K562 (cell line): ENCODE results near the gene NVL. TPM values are rescaled to one million over a fixed set of nuclear protein-coding genes. Genes with fewer than 3 reads are reported as not detected.

Source experiments
- ATAC-seq: fragments of 200-7000 bp; cut with Tn5 transposase; 3 replicates; pipeline ENCODE4 v1.9.1; 2020; ENCODE audit warnings: moderate library complexity
- BruUV-seq: library from RNA; stranded (reverse); fragments of 400-500 nt; replicated peaks from 2 replicates; lab custom pipeline; 2021; lab: Mats Ljungman, UMichigan
- CTCF ChIA-PET: fragments of 300-600 bp; formaldehyde crosslinking; extraction: SDS; loops from one replicate; lab custom pipeline; 2021; ENCODE audit warnings: low intra/inter-chr PET ratio; lab: Yijun Ruan, JAX
- POLR2A ChIA-PET: fragments of 300-600, 350-650 bp; sonication (Branson Sonifier 250); formaldehyde crosslinking; extraction: SDS; loops from one replicate; lab custom pipeline; 2021; ENCODE audit warnings: antibody characterized with exemption, inconsistent platforms; lab: Yijun Ruan, JAX
- DNase-seq, 4 experiments: peaks; one replicate each; pipeline versions ENCODE4 v3.0.0 to v3.0.0-alpha.2; 2011 to 2018; ENCODE audit warnings: low spot score in 3 of 4, mixed read lengths in 3 of 4; ENCODE audit errors: extremely low read depth in 1 of 4
- FAIRE-seq: peaks from 2 replicates; lab custom pipeline; 2011; peaks lifted over from hg19 to GRCh38; lab: Jason Lieb, UNC
- H2AFZ ChIP-seq: 2 replicates; pipeline ENCODE4 v1.6.0; 2011; ENCODE audit warnings: low read depth, low read length, control low read depth, inconsistent platforms
- H3K27ac ChIP-seq: fragments of 200-600 bp; 3 replicates; pipeline ENCODE4 v1.8.0; 2011; ENCODE audit warnings: low read depth, mild to moderate bottlenecking, control low read depth, inconsistent platforms, low read length, moderate library complexity, mixed read lengths; ENCODE audit errors: extremely low read depth
- H3K27me3 ChIP-seq, 2 experiments: fragments of 300-600 bp in 1 of 2; 2 replicates in 1 of 2; 3 replicates in 1 of 2; pipeline versions ENCODE4 v1.6.0 to v1.8.0; 2011; ENCODE audit warnings: inconsistent platforms in 2 of 2, low read length in 2 of 2, mild to moderate bottlenecking in 1 of 2, mixed read lengths in 1 of 2, moderate library complexity in 1 of 2; ENCODE audit not compliant: control insufficient read depth in 2 of 2, insufficient read depth in 2 of 2
- H3K36me3 ChIP-seq: fragments of 300-600 bp; 3 replicates; pipeline ENCODE4 v1.8.0; 2011; ENCODE audit warnings: mild to moderate bottlenecking, low read length, inconsistent platforms; ENCODE audit not compliant: control insufficient read depth, insufficient read depth
- H3K4me1 ChIP-seq, 2 experiments: fragments of 200-600 bp in 1 of 2; replicated peaks in 1 of 2; 2 replicates in 1 of 2; 3 replicates in 1 of 2; pipeline versions ENCODE4 v1.5.1 to v1.8.0; 2011; ENCODE audit warnings: inconsistent platforms in 2 of 2, low read length in 2 of 2, mild to moderate bottlenecking in 1 of 2, mixed read lengths in 1 of 2, moderate library complexity in 1 of 2; ENCODE audit not compliant: control insufficient read depth in 2 of 2, insufficient read depth in 2 of 2
- H3K4me2 ChIP-seq: 2 replicates; pipeline ENCODE4 v1.6.1; 2011; ENCODE audit warnings: low read length, control low read depth, inconsistent platforms, mixed read lengths; ENCODE audit not compliant: insufficient read depth
- H3K4me3 ChIP-seq: fragments of 200-600 bp; sonication (generic), shearing (Covaris generic); 2 replicates; pipeline ENCODE4 v1.5.1; 2016; ENCODE audit warnings: control low read depth, inconsistent platforms
- H3K79me2 ChIP-seq: fragments of 200-600 bp; 3 replicates; pipeline ENCODE4 v1.8.0; 2011; ENCODE audit warnings: low read length, inconsistent platforms; ENCODE audit not compliant: control insufficient read depth, insufficient read depth
- H3K9ac ChIP-seq, 2 experiments: 2 replicates each; pipeline versions ENCODE4 v1.6.0 to v1.6.1; 2011; ENCODE audit warnings: low read depth in 2 of 2, low read length in 2 of 2, control low read depth in 1 of 2, inconsistent platforms in 1 of 2, mild to moderate bottlenecking in 1 of 2, mixed read lengths in 1 of 2; ENCODE audit not compliant: insufficient read depth in 1 of 2
- H3K9me1 ChIP-seq: one replicate; pipeline ENCODE4 v1.6.0; 2011; ENCODE audit warnings: inconsistent platforms, mild to moderate bottlenecking, low read length, moderate library complexity; ENCODE audit not compliant: control insufficient read depth, insufficient read depth
- H3K9me3 ChIP-seq: replicated peaks from 2 replicates; pipeline ENCODE4 v1.5.1; 2011; ENCODE audit warnings: low read depth, low read length, inconsistent platforms; ENCODE audit not compliant: control insufficient read depth, insufficient read depth
- H4K20me1 ChIP-seq: replicated peaks from 2 replicates; pipeline ENCODE4 v1.6.1; 2011; ENCODE audit warnings: low read length, inconsistent platforms, mixed read lengths; ENCODE audit not compliant: control insufficient read depth, insufficient read depth
- ELF4 ChIP-seq: fragments of 450-650 bp; formaldehyde crosslinking; IDR thresholded peaks from 2 replicates; pipeline ENCODE4 v1.4.0; 2022; ENCODE audit warnings: missing genetic modification characterization
- IRF9 ChIP-seq: fragments of 450-650 bp; IDR thresholded peaks from 2 replicates; pipeline ENCODE4 v1.6.1; 2016; ENCODE audit warnings: missing biosample characterization, missing genetic modification characterization
- KLF1 ChIP-seq: fragments of 450-650 bp; IDR thresholded peaks from 2 replicates; pipeline ENCODE4 v1.6.1; 2016; ENCODE audit warnings: missing genetic modification characterization, missing compliant biosample characterization
- LARP7 ChIP-seq: fragments of 450-650 bp; IDR thresholded peaks from 2 replicates; pipeline ENCODE4 v1.6.1; 2016
- POLR2AphosphoS5 ChIP-seq: IDR thresholded peaks from 2 replicates; pipeline ENCODE4 v1.6.1; 2011; ENCODE audit warnings: mild to moderate bottlenecking, low read depth, low read length, moderate library complexity; ENCODE audit not compliant: control insufficient read depth, insufficient read depth
- RNF2 ChIP-seq: sonication (generic); IDR thresholded peaks from 2 replicates; pipeline ENCODE4 v1.6.1; 2016
- SMARCA5 ChIP-seq: fragments of 450-650 bp; IDR thresholded peaks from 2 replicates; pipeline ENCODE4 v1.6.1; 2016
- STAG1 ChIP-seq: sonication (generic); formaldehyde crosslinking; IDR thresholded peaks from 2 replicates; pipeline ENCODE4 v1.5.0; 2020; ENCODE audit warnings: missing genetic modification reagents, borderline replicate concordance
- TAF7 ChIP-seq: fragments of 450-650 bp; IDR thresholded peaks from 2 replicates; pipeline ENCODE4 v1.6.1; 2016; ENCODE audit warnings: missing genetic modification characterization, missing compliant biosample characterization
- TAL1 ChIP-seq: fragments of 450-650 bp; IDR thresholded peaks from 2 replicates; pipeline ENCODE4 v1.6.1; 2016; ENCODE audit warnings: mild to moderate bottlenecking
- ZBED1 ChIP-seq: IDR thresholded peaks from 2 replicates; pipeline ENCODE4 v1.6.1; 2014
- ZBTB11 ChIP-seq, 3 experiments: fragments of 200-800 bp in 1 of 3; fragments of 250-450 bp in 1 of 3; fragments of 450-650 bp in 1 of 3; sonication (Bioruptor Pico) in 1 of 3; sonication (Bioruptor generic) in 1 of 3; formaldehyde crosslinking in 1 of 3; IDR thresholded peaks; 2 replicates each; pipeline versions ENCODE4 v1.6.1 to v1.8.0; 2016 to 2022; ENCODE audit warnings: mild to moderate bottlenecking in 2 of 3, missing genetic modification characterization in 2 of 3, missing compliant biosample characterization in 1 of 3, moderate library complexity in 1 of 3
- ZNF197 ChIP-seq: fragments of 200-800 bp; sonication (Bioruptor generic); IDR thresholded peaks from 2 replicates; pipeline ENCODE4 v1.6.1; 2016; ENCODE audit warnings: low read depth, missing genetic modification characterization, missing compliant biosample characterization
- WGBS: fragments of 100-300 bp; shearing (Covaris generic); methylation state at CpG from one replicate; pipeline ENCODE4 v1.1.6; 2016; ENCODE audit warnings: low coverage, mixed read lengths; ENCODE audit not compliant: insufficient coverage; ENCODE audit errors: missing lambda C conversion rate; 5-methylcytosine and 5-hydroxymethylcytosine counted together
- in situ Hi-C: fragments of 300-500 bp; cut with MboI; formaldehyde crosslinking; loops from 4 replicates; pipeline ENCODE4 v1.15.0; 2018; ENCODE audit warnings: inconsistent platforms, mixed read lengths
- intact Hi-C: fragments of 100-400 bp; cut with micrococcal nuclease; formaldehyde crosslinking; loops from 2 replicates; pipeline ENCODE4 v1.14.2; 2022
- polyA plus RNA-seq, 8 experiments: library from polyadenylated mRNA; depleted of rRNA in 4 of 8; stranded (reverse) in 5 of 8; unstranded in 3 of 8; fragments of >200 nt; fragmentation: Nextera tagmentation in 2 of 8; fragmentation: Illumina TruSeq in 1 of 8; extraction: Ambion mirVana in 2 of 8; extraction: Trizol in 1 of 8; gene quantifications; 2 replicates each; pipeline versions ENCODE4 v1.2.1 to v1.2.3, GENCODE V29; 2011 to 2014; ENCODE audit warnings: inconsistent platforms in 1 of 8, missing spikeins in 1 of 8
- total RNA-seq, 7 experiments: library from RNA; depleted of rRNA in 6 of 7; stranded (reverse); fragments of >200 nt in 6 of 7; fragmentation: Illumina TruSeq in 2 of 7; extraction: Trizol in 2 of 7; gene quantifications; 2 replicates each; pipeline versions ENCODE4 v1.2.1 to v1.2.3, GENCODE V29; 2011 to 2021; ENCODE audit warnings: low replicate concordance in 1 of 7

The NVL gene
- total and polyA plus RNA-seq, 9 of the 15 experiments (the other 6 are each of a cell fraction or from before 2014, with no cell fraction given): 32.5 to 86.6 (median 62.9) TPM

DNA sequence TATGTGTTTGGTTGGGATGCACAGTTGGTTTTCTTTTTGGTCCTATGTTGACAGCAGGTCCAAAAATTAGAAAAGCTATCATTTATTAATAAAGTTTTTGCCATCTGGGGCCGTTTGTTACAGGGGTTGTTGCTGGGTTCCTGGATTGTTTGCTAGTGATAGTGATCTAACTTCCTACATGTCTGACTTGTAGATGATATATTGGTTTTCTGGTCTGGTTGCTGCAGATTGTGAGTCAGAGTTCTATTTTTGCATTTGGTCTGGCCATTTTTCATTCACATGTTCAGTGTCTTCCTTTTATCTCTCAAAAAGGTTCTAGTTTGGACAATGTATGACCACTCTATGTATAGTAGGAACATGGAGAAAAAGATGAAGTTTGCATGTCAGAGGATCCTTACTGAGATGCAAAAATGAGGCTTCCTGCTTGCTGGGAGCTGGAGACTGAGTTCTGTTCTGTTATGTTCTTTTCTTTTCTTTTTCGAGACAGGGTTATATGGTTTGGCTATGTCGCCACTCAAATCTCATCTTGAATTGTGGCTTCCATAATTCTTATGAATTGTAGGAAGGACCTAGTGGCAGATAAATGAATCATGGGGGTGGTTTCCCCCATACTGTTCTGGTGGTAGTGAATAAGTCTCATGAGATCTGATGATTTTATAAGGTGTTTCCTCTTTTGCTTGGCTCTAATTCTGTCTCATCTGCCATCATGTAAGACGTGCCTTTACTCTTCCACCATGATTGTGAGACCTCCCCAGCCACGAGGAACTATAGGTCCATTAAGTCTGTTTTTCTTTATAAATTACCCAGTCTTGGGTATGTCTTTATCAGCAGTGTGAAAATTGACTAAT lies 4.2 kb upstream of the NVL start:
- 13% methylated on average over 5 of the region's 5 CpGs for WGBS
- POLR2A ChIA-PET: interaction anchor here (0.5 to 1.5 kb wide), 7 partner anchors 10 to 549 kb away, joined by 3 to 4 read pairs (median 3); no protein-coding TSS in a partner anchor
- peaks cover 0 to 14% of the 10 kb centered on the region in 2 experiments; a peak in 4 of 5 replicates for H3K4me1 ChIP-seq
- H3K9me1 ChIP-seq: no peaks in the 10 kb centered on the region
- H4K20me1 ChIP-seq: no peaks in the 10 kb centered on the region
- ATAC-seq (no peak), DNase-seq (peak in 2 of 4 experiments; percentile 40 to 69), FAIRE-seq (no peak)
- no TSS peak for BruUV-seq
- peak overlapping the region; percentile 71 for H3K27ac ChIP-seq
- peak overlapping the region in 1 of 2 experiments; percentile 31; a peak in 2 of 4 replicates for H3K9ac ChIP-seq
- CTCF ChIA-PET: interaction anchor here (0.5 to 1.5 kb wide), 6 partner anchors 106 to 636 kb away, joined by 3 to 8 read pairs (median 4); no protein-coding TSS in a partner anchor
- no peaks in the 10 kb centered on the region for H3K27me3 ChIP-seq
- H3K36me3 ChIP-seq: no peaks in the 10 kb centered on the region
- intact Hi-C loops (loop anchor here (1.0 to 10.0 kb wide), 10 partner anchors 23 to 636 kb away; partner anchors contain the start of genes CNIH4, DEGS1, DNAH14 and TP53BP2), in situ Hi-C loops (loop anchor here (5.0 to 25.0 kb wide), 2 partner anchors 222 to 637 kb away; partner anchors contain the start of gene FBXO28)
- no peak overlapping the region for H3K4me3 ChIP-seq
- peaks cover 8% of the 10 kb centered on the region for H3K79me2 ChIP-seq
- H3K9me3 ChIP-seq: no peaks in the 10 kb centered on the region
- peak overlapping the region; percentile 56 for H3K4me2 ChIP-seq
- H2AFZ ChIP-seq: peak overlapping the region; percentile 82
- no peak for TF ChIP-seq LARP7
- TF ChIP-seq RNF2: peak; percentile 73; the same call in 1 of the 2 replicates
- peak; percentile 82 for TF ChIP-seq TAL1
- no peak for TF ChIP-seq IRF9 (tag)
- no peak for TF ChIP-seq ZNF197 (CRISPR knock-in tag)
- no peak for TF ChIP-seq STAG1
- no peak for TF ChIP-seq TAF7 (tag)
- no peak for TF ChIP-seq KLF1 (tag)
- TF ChIP-seq ELF4 (CRISPR knock-in tag): peak; percentile 75; the same call in 1 of the 2 replicates
- no peak for TF ChIP-seq ZBED1
- TF ChIP-seq SMARCA5: no peak
- no peak; a peak in 1 of 6 replicates for TF ChIP-seq ZBTB11 (CRISPR knock-in tag; IDR thresholded peaks at IDR 0.05)
- peak; percentile 57; the same call in 1 of the 2 replicates for TF ChIP-seq POLR2AphosphoS5
